Thyroid gland (tissue), 4 donors: Measurements from ENCODE around the gene NOSIP.

Experiments
- CTCF ChIP-seq, 6 experiments: fragments of 200-600 bp in 3 of 6; fragments of 450-650 bp in 3 of 6; sonication (generic) in 3 of 6; IDR thresholded peaks; one replicate each; pipeline ENCODE4 v1.5.1; 2016 to 2019; ENCODE audit warnings: antibody characterized with exemption in 6 of 6, mild to moderate bottlenecking in 2 of 6, inconsistent platforms in 1 of 6, moderate library complexity in 1 of 6
- POLR2A ChIP-seq, 2 donors: fragments of 450-650 bp; IDR thresholded peaks; one replicate each; pipeline ENCODE4 v1.6.1; 2017; ENCODE audit warnings: antibody characterized with exemption in 2 of 2, mild to moderate bottlenecking in 2 of 2, moderate library complexity in 1 of 2

GRCh38 chr19:49546825-49547565 is 33.4 kb downstream of the NOSIP start:
- TF ChIP-seq CTCF (IDR thresholded peaks at IDR 0.05) (peak; percentile 74 to 93 (median 80)), POLR2A (IDR thresholded peaks at IDR 0.05) (no peak)
